Lung (tissue), 12 donors: ENCODE measurements around the gene PALD1. TPM values are rescaled to one million over a fixed set of nuclear protein-coding genes. Genes with fewer than 3 reads are reported as not detected.
A peak's percentile ranks its signal among the peaks of the same experiment; 100 is the strongest.

Experiments used
- ATAC-seq: fragments of 200-7000 bp; cut with Tn5 transposase; one replicate; pipeline ENCODE4 v1.9.1; 2020; ENCODE audit warnings: moderate number of reproducible peaks; ENCODE audit not compliant: insufficient read depth, low FRiP score
- DNase-seq, 3 donors: peaks; one replicate each; pipeline ENCODE4 v3.0.0-alpha.2; 2013 to 2017
- H3K27ac ChIP-seq, 2 donors: one replicate each; pipeline ENCODE4 v1.5.1; 2013; ENCODE audit warnings: mild to moderate bottlenecking in 2 of 2, moderate library complexity in 2 of 2, control low read depth in 1 of 2, inconsistent platforms in 1 of 2, low read depth in 1 of 2, low read length in 1 of 2
- H3K27me3 ChIP-seq, 3 donors: one replicate each; pipeline ENCODE4 v1.5.1; 2013; ENCODE audit warnings: low read length in 2 of 3; ENCODE audit not compliant: control insufficient read depth in 3 of 3, insufficient read depth in 3 of 3
- H3K36me3 ChIP-seq, 4 donors: one replicate each; pipeline ENCODE4 v1.5.1; 2013; ENCODE audit warnings: low read length in 4 of 4, mild to moderate bottlenecking in 1 of 4, moderate library complexity in 1 of 4; ENCODE audit not compliant: control insufficient read depth in 4 of 4, insufficient read depth in 4 of 4
- H3K4me1 ChIP-seq, 5 donors: one replicate each; pipeline ENCODE4 v1.5.1; 2013; ENCODE audit warnings: low read length in 5 of 5, mild to moderate bottlenecking in 2 of 5, moderate library complexity in 1 of 5; ENCODE audit not compliant: control insufficient read depth in 5 of 5, insufficient read depth in 5 of 5
- H3K4me3 ChIP-seq: one replicate; pipeline ENCODE4 v1.5.1; 2013; ENCODE audit warnings: mild to moderate bottlenecking, control low read depth, moderate library complexity
- H3K9ac ChIP-seq, 2 donors: one replicate each; pipeline ENCODE4 v1.5.1; 2013; ENCODE audit warnings: low read length in 2 of 2, control low read depth in 1 of 2; ENCODE audit not compliant: insufficient read depth in 1 of 2
- H3K9me3 ChIP-seq, 4 donors: one replicate each; pipeline ENCODE4 v1.5.1; 2013; ENCODE audit warnings: low read length in 3 of 4, mild to moderate bottlenecking in 1 of 4, moderate library complexity in 1 of 4; ENCODE audit not compliant: control insufficient read depth in 4 of 4, insufficient read depth in 3 of 4
- WGBS, 2 donors: extraction: QIAGEN DNeasy Blood & Tissue Kit; methylation state at CpG; one replicate each; pipeline ENCODE4 v1.1.7; 2013; 5-methylcytosine and 5-hydroxymethylcytosine counted together
- polyA plus RNA-seq, 2 donors: library from polyadenylated mRNA; stranded (reverse); fragments of 200-250 nt; gene quantifications; one replicate each; pipeline ENCODE4 v1.2.1, GENCODE V29; 2013
- total RNA-seq, 2 donors: library from RNA; depleted of rRNA in 1 of 2; stranded (reverse); fragments of >200 nt in 1 of 2; gene quantifications; one replicate each; pipeline ENCODE4 v1.2.1, GENCODE V29; 2014 to 2021
- TF ChIP-seq, protein P1 (sequence below): IDR thresholded peaks from 2 replicates; pipeline ENCODE4 v1.5.1; 2012; ENCODE audit warnings: mild to moderate bottlenecking; ENCODE audit errors: control extremely low read depth, extremely low read depth
- donor health status: control.
- donor health status: control.
- donor health status: Bipolar disorder and iron deficiency.
- donor health status: healthy.
- donor health status: DM: yes; HTN: yes; CAD: no.

PALD1 gene
- total and polyA plus RNA-seq, 4 donors = 10.5 to 19.7 (median 15.6) TPM

DNA sequence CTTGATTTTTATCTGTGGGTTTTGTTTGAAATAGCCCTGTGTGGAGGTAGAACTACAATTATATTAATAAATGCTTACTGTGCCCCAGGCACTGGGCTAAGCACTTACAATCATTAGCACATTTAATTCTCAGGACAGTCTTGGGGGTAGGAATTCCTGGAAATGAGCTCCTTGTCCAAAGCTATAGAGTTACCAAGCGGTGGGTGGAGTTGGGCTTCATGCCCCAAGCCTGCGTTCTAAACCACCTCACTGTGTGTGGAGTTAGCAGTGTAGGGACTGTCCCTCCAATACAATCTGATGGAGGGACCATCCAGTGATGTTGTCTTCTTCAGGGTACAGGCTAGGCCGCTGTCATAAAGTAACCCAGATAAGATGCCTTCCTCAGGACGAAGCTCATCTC lies 49.7 kb downstream of the PALD1 start:
- H3K27me3 ChIP-seq = no peaks in the 10 kb centered on the region
- H3K9ac ChIP-seq = no peak overlapping the region
- no peaks in the 10 kb centered on the region for H3K9me3 ChIP-seq
- TF ChIP-seq, protein P1, sequence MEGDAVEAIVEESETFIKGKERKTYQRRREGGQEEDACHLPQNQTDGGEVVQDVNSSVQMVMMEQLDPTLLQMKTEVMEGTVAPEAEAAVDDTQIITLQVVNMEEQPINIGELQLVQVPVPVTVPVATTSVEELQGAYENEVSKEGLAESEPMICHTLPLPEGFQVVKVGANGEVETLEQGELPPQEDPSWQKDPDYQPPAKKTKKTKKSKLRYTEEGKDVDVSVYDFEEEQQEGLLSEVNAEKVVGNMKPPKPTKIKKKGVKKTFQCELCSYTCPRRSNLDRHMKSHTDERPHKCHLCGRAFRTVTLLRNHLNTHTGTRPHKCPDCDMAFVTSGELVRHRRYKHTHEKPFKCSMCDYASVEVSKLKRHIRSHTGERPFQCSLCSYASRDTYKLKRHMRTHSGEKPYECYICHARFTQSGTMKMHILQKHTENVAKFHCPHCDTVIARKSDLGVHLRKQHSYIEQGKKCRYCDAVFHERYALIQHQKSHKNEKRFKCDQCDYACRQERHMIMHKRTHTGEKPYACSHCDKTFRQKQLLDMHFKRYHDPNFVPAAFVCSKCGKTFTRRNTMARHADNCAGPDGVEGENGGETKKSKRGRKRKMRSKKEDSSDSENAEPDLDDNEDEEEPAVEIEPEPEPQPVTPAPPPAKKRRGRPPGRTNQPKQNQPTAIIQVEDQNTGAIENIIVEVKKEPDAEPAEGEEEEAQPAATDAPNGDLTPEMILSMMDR = no peak
- H3K27ac ChIP-seq = no peak overlapping the region
- DNase-seq = no peak
- H3K4me3 ChIP-seq = no peak overlapping the region
- ATAC-seq = no peak
- WGBS, 2 donors = 82 to 86% methylated on average over 4 of the region's 4 CpGs
- peaks cover 0 to 16% (median 7%) of the 10 kb centered on the region in 5 donors for H3K4me1 ChIP-seq
- H3K36me3 ChIP-seq = peaks cover 0 to 13% (median 3%) of the 10 kb centered on the region in 4 donors

DNA sequence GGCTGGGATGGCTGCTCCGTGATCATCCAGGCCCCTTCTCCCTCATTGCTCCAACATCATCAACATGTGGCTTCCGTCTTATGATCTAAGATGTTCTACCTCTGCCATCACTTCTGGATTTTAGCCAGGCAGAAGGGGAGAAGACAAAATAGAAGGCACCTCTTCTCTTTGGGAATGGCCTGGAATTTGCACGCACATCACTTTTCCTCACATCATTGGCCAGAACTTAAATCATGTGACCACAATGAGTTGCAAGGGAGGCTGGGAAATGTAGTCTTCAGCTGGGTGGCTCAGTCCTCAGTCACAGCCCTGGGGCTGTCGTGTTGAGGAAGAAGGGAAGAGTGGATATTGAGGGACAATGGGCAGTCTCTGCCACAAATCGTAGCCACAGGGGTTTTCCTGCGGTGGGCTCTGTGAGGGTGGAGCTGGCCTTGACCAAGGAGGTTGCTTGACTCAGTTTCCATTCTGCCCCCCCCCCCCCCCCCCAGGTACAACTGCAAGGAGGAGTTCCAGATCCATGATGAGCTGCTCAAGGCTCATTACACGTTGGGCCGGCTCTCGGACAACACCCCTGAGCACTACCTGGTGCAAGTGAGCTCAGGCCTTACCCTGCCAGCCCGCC lies 50.3 kb downstream of the PALD1 start:
- peaks cover 0 to 15% (median 5%) of the 10 kb centered on the region in 4 donors for H3K36me3 ChIP-seq
- H3K4me3 ChIP-seq = no peak overlapping the region
- TF ChIP-seq, protein P1 = no peak
- WGBS, 2 donors = 80 to 81% methylated on average over 10 of the region's 10 CpGs
- H3K27me3 ChIP-seq = no peaks in the 10 kb centered on the region
- DNase-seq = peak in 2 of 3 donors; percentile 67 to 76
- H3K4me1 ChIP-seq = peaks cover 0 to 16% (median 6%) of the 10 kb centered on the region in 5 donors
- H3K27ac ChIP-seq = no peak overlapping the region
- H3K9ac ChIP-seq = no peak overlapping the region
- H3K9me3 ChIP-seq = no peaks in the 10 kb centered on the region
- ATAC-seq = no peak

DNA sequence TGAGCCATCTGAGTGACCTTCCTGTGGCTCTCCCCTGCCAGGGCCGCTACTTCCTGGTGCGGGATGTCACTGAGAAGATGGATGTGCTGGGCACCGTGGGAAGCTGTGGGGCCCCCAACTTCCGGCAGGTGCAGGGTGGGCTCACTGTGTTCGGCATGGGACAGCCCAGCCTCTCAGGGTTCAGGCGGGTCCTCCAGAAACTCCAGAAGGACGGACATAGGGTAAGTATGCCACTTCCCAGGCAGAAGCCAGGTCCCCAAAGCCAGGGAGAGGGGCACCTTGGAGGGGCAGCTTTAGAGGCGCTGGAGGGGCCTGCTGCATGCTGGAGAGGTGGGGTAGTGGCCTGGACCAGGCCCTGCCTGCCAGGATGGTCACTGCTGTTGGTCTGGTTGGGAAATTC lies 51.3 kb downstream of the PALD1 start:
- TF ChIP-seq, protein P1 = no peak
- H3K27me3 ChIP-seq = no peaks in the 10 kb centered on the region
- H3K36me3 ChIP-seq = peaks cover 0 to 20% (median 6%) of the 10 kb centered on the region in 4 donors
- H3K9ac ChIP-seq = no peak overlapping the region
- peaks cover 0 to 15% (median 3%) of the 10 kb centered on the region in 5 donors for H3K4me1 ChIP-seq
- DNase-seq (no peak), ATAC-seq (no peak)
- WGBS, 2 donors = 66 to 69% methylated on average over 8 of the region's 8 CpGs
- H3K9me3 ChIP-seq = no peaks in the 10 kb centered on the region
- no peak overlapping the region for H3K4me3 ChIP-seq
- H3K27ac ChIP-seq = no peak overlapping the region

DNA sequence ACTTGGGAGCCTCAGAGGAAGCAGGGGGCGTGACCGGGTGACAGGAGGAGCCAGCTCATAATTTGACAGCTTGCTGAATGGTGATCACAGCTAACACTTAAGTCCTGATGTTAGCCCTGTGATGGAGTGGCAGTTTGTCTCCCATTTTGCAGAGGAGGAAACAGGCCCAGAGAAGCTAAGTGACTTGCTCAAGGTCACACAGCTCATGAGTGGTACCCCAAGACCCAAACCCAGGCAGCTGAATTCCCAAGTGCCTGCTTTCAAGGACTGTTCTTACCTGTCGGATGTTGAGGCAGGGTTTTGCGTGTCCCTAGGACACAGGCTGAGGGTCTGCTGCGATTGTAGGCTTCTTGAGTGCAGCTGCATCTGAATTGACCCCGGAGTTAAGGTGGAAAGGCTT lies 51.7 kb downstream of the PALD1 start:
- Histone ChIP-seq H3K27me3 (no peaks in the 10 kb centered on the region), H3K27ac (no peak overlapping the region), H3K9me3 (no peaks in the 10 kb centered on the region), H3K4me1 (peaks cover 0 to 17% (median 6%) of the 10 kb centered on the region in 5 donors), H3K36me3 (peaks cover 0 to 21% (median 6%) of the 10 kb centered on the region in 4 donors), H3K9ac (no peak overlapping the region), H3K4me3 (no peak overlapping the region)
- ATAC-seq (no peak), DNase-seq (no peak)
- WGBS, 2 donors = 83 to 96% methylated on average over 6 of the region's 6 CpGs
- TF ChIP-seq, protein P1 = no peak
